GM12878 (cell line): ENCODE measurements around the gene GALNT6. TPM values are rescaled to one million over a fixed set of nuclear protein-coding genes. Genes with fewer than 3 reads are reported as not detected.
A peak's percentile ranks its signal among the peaks of the same experiment; 100 is the strongest.

Source experiments
- ATF7 ChIP-seq: fragments of 450-650 bp; IDR thresholded peaks from 2 replicates; pipeline ENCODE4 v1.6.1; 2016; ENCODE audit warnings: low read depth, mild to moderate bottlenecking
- ESRRA ChIP-seq: IDR thresholded peaks from 2 replicates; pipeline ENCODE4 v1.6.1; 2012; ENCODE audit warnings: mild to moderate bottlenecking, low read length, improper control_type of control experiment
- ETV6 ChIP-seq, 2 experiments: fragments of 450-650 bp in 1 of 2; IDR thresholded peaks in 1 of 2; conservative IDR thresholded peaks in 1 of 2; 2 replicates each; pipeline ENCODE4 v1.6.1; 2014; ENCODE audit warnings: antibody characterized with exemption in 1 of 2, borderline replicate concordance in 1 of 2, low read depth in 1 of 2, mild to moderate bottlenecking in 1 of 2, moderate library complexity in 1 of 2
- HDAC2 ChIP-seq: fragments of 200-600 bp; sonication (generic); IDR thresholded peaks from 2 replicates; pipeline ENCODE4 v1.6.1; 2017
- IRF4 ChIP-seq: IDR thresholded peaks from 2 replicates; pipeline ENCODE4 v1.6.1; 2011; ENCODE audit warnings: low read depth, low read length
- KAT2A ChIP-seq: conservative IDR thresholded peaks from 2 replicates; pipeline ENCODE4 v1.6.1; 2011; ENCODE audit warnings: low read depth, low read length; ENCODE audit not compliant: control insufficient read depth
- LARP7 ChIP-seq: fragments of 450-650 bp; IDR thresholded peaks from 2 replicates; pipeline ENCODE4 v1.6.1; 2017; ENCODE audit warnings: mild to moderate bottlenecking
- MXI1 ChIP-seq: fragments of 150-350 bp; IDR thresholded peaks from 2 replicates; pipeline ENCODE4 v1.6.1; 2011; ENCODE audit warnings: low read depth, mild to moderate bottlenecking, inconsistent platforms, low read length, improper control_type of control experiment
- NBN ChIP-seq: fragments of 450-650 bp; IDR thresholded peaks from 2 replicates; pipeline ENCODE4 v1.6.1; 2016
- NR2C2 ChIP-seq: IDR thresholded peaks from 2 replicates; pipeline ENCODE4 v1.6.1; 2011; ENCODE audit warnings: borderline replicate concordance, low read depth; ENCODE audit not compliant: control insufficient read depth, insufficient read length
- PAX5 ChIP-seq: IDR thresholded peaks from 2 replicates; pipeline ENCODE4 v1.6.1; 2011; ENCODE audit warnings: low read depth, low read length, borderline replicate concordance
- PAX8 ChIP-seq: fragments of 450-650 bp; IDR thresholded peaks from 2 replicates; pipeline ENCODE4 v1.6.1; 2017; ENCODE audit warnings: mild to moderate bottlenecking, moderate library complexity
- POLR2A ChIP-seq: IDR thresholded peaks from 2 replicates; pipeline ENCODE4 v1.6.1; 2011; ENCODE audit warnings: low read depth, mild to moderate bottlenecking, low read length
- RAD51 ChIP-seq: fragments of 450-650 bp; IDR thresholded peaks from 2 replicates; pipeline ENCODE4 v1.6.1; 2016; ENCODE audit warnings: moderate library complexity, mild to moderate bottlenecking, inconsistent platforms
- RB1 ChIP-seq: fragments of 450-650 bp; formaldehyde crosslinking; IDR thresholded peaks from 2 replicates; pipeline ENCODE4 v1.6.1; 2017; ENCODE audit warnings: mild to moderate bottlenecking, borderline replicate concordance
- SIX5 ChIP-seq: IDR thresholded peaks from 2 replicates; pipeline ENCODE4 v1.6.1; 2011; ENCODE audit warnings: mild to moderate bottlenecking, low read depth, low read length, moderate library complexity; ENCODE audit not compliant: severe bottlenecking
- SMARCA5 ChIP-seq: fragments of 450-650 bp; IDR thresholded peaks from 2 replicates; pipeline ENCODE4 v1.6.1; 2017; ENCODE audit warnings: mild to moderate bottlenecking
- SMC3 ChIP-seq: IDR thresholded peaks from 2 replicates; pipeline ENCODE4 v1.6.1; 2011; ENCODE audit warnings: low read length, improper control_type of control experiment, borderline replicate concordance
- STAT1 ChIP-seq: fragments of 450-650 bp; conservative IDR thresholded peaks from 2 replicates; pipeline ENCODE4 v1.6.1; 2014; ENCODE audit warnings: antibody characterized with exemption, mild to moderate bottlenecking
- STAT3 ChIP-seq: IDR thresholded peaks from 2 replicates; pipeline ENCODE4 v1.6.1; 2011; ENCODE audit warnings: low read depth, low read length, improper control_type of control experiment
- TAF1 ChIP-seq: IDR thresholded peaks from 2 replicates; pipeline ENCODE4 v1.6.1; 2011; ENCODE audit warnings: mild to moderate bottlenecking, low read depth, low read length, borderline replicate concordance
- TCF3 ChIP-seq: IDR thresholded peaks from 2 replicates; pipeline ENCODE4 v1.6.1; 2012; ENCODE audit warnings: low read depth, mild to moderate bottlenecking, low read length, borderline replicate concordance; ENCODE audit not compliant: insufficient read depth
- WRNIP1 ChIP-seq: IDR thresholded peaks from 2 replicates; pipeline ENCODE4 v1.6.1; 2011; ENCODE audit warnings: low read depth, low read length, improper control_type of control experiment, borderline replicate concordance
- ZNF384 ChIP-seq: IDR thresholded peaks from 2 replicates; pipeline ENCODE4 v1.6.1; 2012; ENCODE audit warnings: low read depth, mild to moderate bottlenecking, low read length, improper control_type of control experiment, borderline replicate concordance
- polyA plus RNA-seq, 11 experiments: library from polyadenylated mRNA; depleted of rRNA in 4 of 11; unstranded in 6 of 11; stranded (reverse) in 5 of 11; fragments of >200 nt; fragmentation: Nextera tagmentation in 4 of 11; fragmentation: Illumina TruSeq in 1 of 11; extraction: Ambion mirVana in 4 of 11; extraction: Trizol in 1 of 11; gene quantifications; 1 replicate in 1 of 11; 2 replicates in 10 of 11; pipeline versions ENCODE4 v1.2.1 to v1.2.3, GENCODE V29; 2011 to 2016; ENCODE audit warnings: inconsistent platforms in 2 of 11, missing spikeins in 2 of 11, low read depth in 1 of 11
- total RNA-seq, 4 experiments: library from RNA; depleted of rRNA in 3 of 4; stranded (reverse); fragments of >200 nt in 3 of 4; fragmentation: Illumina TruSeq in 1 of 4; extraction: Trizol in 1 of 4; gene quantifications; 2 replicates each; pipeline versions ENCODE4 v1.2.1 to v1.2.3, GENCODE V29; 2013 to 2021
- TF ChIP-seq, protein P1 (sequence below): IDR thresholded peaks from 2 replicates; pipeline ENCODE4 v1.6.1; 2012; ENCODE audit warnings: low read length, inconsistent platforms
- TF ChIP-seq, protein P2 (sequence below): fragments of 450-650 bp; IDR thresholded peaks from 2 replicates; pipeline ENCODE4 v1.6.1; 2017; ENCODE audit warnings: mild to moderate bottlenecking, moderate library complexity
- TF ChIP-seq, protein P3 (sequence below): IDR thresholded peaks from 2 replicates; pipeline ENCODE4 v1.6.1; 2011; ENCODE audit warnings: borderline replicate concordance, low read depth, mild to moderate bottlenecking, moderate library complexity, mixed read lengths, low read length; ENCODE audit not compliant: insufficient read depth; ENCODE audit errors: extremely low read length

The GALNT6 gene
- total and polyA plus RNA-seq, 10 of the 15 experiments (the other 5 are each of a cell fraction or from before 2014, with no cell fraction given), result 6.6 to 40.4 (median 23.7) TPM

DNA sequence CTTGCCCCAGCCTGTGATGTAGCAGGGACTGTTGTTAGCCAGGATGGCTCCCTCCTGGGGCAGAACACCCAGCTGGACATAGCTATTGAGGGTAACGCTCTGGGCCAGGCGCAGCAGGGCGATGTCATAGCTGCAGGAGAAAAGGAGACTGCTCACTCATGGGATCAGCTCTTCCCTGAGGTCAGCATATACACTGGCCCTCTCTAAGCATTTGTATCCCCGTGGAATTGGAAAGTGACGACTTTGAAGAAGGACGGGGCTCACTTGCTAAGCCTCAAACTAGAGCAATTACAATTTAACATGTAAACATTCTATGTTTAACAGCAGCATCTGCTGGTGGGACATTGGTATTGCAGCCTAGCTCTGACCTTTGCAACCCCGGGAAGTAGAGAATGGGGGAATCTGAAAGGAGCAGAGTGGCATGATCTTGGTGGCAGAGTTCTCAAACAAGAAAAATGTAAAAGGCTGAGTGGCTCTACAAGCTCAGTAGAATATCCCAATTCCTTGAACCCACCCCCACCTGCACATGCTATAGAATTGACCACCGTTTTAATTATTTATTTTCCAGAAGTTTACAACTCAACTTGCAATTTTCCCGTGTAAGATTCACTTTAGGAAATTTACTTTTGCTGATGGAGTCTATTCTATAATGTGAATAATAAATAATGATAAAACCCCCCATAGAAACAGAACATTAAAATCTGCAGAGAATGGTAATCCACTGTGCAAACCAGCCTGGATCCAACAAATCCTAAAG, 49.8 kb downstream of the GALNT6 start (continued):
- TF ChIP-seq STAT1 (no peak), MXI1 (no peak), SIX5 (no peak), LARP7 (0 out of 2 replicates have a peak, but pooled peaks have one; percentile 14), PAX8 (no peak), IRF4 (0 out of 2 replicates have a peak, but pooled peaks have one; percentile 21), RAD51 (no peak), TCF3 (no peak), ATF7 (peak; percentile 72), SMARCA5 (no peak; the same call in 1 of the 2 replicates), STAT3 (no peak), WRNIP1 (no peak), RB1 (peak; percentile 51; the same call in 1 of the 2 replicates), TAF1 (no peak), POLR2A (no peak), HDAC2 (no peak), ETV6 (conservative IDR thresholded peaks at IDR 0.05 in 1 of 2, IDR thresholded peaks at IDR 0.05 in 1 of 2; ENCODE audit: borderline replicate concordance in 1 of 2, low read depth in 1 of 2) (no peak), KAT2A (no peak), NBN (no peak), SMC3 (peak; percentile 96), PAX5 (no peak), NR2C2 (no peak), ZNF384 (no peak), ESRRA (no peak)
- TF ChIP-seq, protein P1, sequence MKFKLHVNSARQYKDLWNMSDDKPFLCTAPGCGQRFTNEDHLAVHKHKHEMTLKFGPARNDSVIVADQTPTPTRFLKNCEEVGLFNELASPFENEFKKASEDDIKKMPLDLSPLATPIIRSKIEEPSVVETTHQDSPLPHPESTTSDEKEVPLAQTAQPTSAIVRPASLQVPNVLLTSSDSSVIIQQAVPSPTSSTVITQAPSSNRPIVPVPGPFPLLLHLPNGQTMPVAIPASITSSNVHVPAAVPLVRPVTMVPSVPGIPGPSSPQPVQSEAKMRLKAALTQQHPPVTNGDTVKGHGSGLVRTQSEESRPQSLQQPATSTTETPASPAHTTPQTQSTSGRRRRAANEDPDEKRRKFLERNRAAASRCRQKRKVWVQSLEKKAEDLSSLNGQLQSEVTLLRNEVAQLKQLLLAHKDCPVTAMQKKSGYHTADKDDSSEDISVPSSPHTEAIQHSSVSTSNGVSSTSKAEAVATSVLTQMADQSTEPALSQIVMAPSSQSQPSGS, result no peak
- TF ChIP-seq, protein P2, sequence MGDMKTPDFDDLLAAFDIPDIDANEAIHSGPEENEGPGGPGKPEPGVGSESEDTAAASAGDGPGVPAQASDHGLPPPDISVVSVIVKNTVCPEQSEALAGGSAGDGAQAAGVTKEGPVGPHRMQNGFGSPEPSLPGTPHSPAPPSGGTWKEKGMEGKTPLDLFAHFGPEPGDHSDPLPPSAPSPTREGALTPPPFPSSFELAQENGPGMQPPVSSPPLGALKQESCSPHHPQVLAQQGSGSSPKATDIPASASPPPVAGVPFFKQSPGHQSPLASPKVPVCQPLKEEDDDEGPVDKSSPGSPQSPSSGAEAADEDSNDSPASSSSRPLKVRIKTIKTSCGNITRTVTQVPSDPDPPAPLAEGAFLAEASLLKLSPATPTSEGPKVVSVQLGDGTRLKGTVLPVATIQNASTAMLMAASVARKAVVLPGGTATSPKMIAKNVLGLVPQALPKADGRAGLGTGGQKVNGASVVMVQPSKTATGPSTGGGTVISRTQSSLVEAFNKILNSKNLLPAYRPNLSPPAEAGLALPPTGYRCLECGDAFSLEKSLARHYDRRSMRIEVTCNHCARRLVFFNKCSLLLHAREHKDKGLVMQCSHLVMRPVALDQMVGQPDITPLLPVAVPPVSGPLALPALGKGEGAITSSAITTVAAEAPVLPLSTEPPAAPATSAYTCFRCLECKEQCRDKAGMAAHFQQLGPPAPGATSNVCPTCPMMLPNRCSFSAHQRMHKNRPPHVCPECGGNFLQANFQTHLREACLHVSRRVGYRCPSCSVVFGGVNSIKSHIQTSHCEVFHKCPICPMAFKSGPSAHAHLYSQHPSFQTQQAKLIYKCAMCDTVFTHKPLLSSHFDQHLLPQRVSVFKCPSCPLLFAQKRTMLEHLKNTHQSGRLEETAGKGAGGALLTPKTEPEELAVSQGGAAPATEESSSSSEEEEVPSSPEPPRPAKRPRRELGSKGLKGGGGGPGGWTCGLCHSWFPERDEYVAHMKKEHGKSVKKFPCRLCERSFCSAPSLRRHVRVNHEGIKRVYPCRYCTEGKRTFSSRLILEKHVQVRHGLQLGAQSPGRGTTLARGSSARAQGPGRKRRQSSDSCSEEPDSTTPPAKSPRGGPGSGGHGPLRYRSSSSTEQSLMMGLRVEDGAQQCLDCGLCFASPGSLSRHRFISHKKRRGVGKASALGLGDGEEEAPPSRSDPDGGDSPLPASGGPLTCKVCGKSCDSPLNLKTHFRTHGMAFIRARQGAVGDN, result no peak
- TF ChIP-seq, protein P3, sequence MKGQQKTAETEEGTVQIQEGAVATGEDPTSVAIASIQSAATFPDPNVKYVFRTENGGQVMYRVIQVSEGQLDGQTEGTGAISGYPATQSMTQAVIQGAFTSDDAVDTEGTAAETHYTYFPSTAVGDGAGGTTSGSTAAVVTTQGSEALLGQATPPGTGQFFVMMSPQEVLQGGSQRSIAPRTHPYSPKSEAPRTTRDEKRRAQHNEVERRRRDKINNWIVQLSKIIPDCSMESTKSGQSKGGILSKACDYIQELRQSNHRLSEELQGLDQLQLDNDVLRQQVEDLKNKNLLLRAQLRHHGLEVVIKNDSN, result no peak
